GM13976 (cell line): ENCODE results near the gene CTIF.

Experiments used
- DNase-seq: peaks from one replicate; pipeline ENCODE4 v3.0.0; 2012; ENCODE audit warnings: low spot score
- CTCF ChIP-seq: IDR thresholded peaks from 2 replicates; pipeline ENCODE4 v1.5.1; 2012; ENCODE audit warnings: borderline replicate concordance, mild to moderate bottlenecking; ENCODE audit not compliant: insufficient read depth; ENCODE audit errors: extremely low read depth, missing control alignments, control extremely low read depth
- in situ Hi-C: fragments of 300-500 bp; cut with MboI; formaldehyde crosslinking; loops from one replicate; pipeline ENCODE4 v1.12.0; 2022; ENCODE audit warnings: low sequenced_read_pairs, mixed read lengths, inconsistent platforms; ENCODE audit not compliant: unreplicated experiment

The CTIF gene

GRCh38 chr18:48789259-48789812 is 250.5 kb downstream of the CTIF start:
- in situ Hi-C loops = no loop called here
- no peak for DNase-seq
- no peak for TF ChIP-seq CTCF

- no peak for TF ChIP-seq CTCF
- in situ Hi-C loops = no loop called here
- no peak for DNase-seq
These were observed 251.5 kb downstream of the CTIF start for GRCh38 chr18:48790226-48790863.

- in situ Hi-C loops = no loop called here
- DNase-seq = no peak
- TF ChIP-seq CTCF = no peak
These were observed 252.2 kb downstream of the CTIF start for GRCh38 chr18:48790869-48791635.

- DNase-seq = no peak
- no peak for TF ChIP-seq CTCF
- in situ Hi-C loops = no loop called here
These were observed 252.8 kb downstream of the CTIF start for GRCh38 chr18:48791636-48792105.

GRCh38 chr18:48792141-48792540 is 253.3 kb downstream of the CTIF start:
- DNase-seq = no peak
- no peak for TF ChIP-seq CTCF
- in situ Hi-C loops = no loop called here

- TF ChIP-seq CTCF = no peak
- DNase-seq = no peak
- in situ Hi-C loops = no loop called here
These were observed 254.0 kb downstream of the CTIF start for GRCh38 chr18:48792611-48793380.
